Measurements from ENCODE around the gene PRKCA. TPM values are rescaled to one million over a fixed set of nuclear protein-coding genes. Genes with fewer than 3 reads are reported as not detected.

The PRKCA gene
- total and polyA plus RNA-seq, 9 of the 15 experiments (the other 6 are each of a cell fraction or from before 2014, with no cell fraction given), result 3.2 to 33.0 (median 17.8) TPM

- TF ChIP-seq, protein P1, sequence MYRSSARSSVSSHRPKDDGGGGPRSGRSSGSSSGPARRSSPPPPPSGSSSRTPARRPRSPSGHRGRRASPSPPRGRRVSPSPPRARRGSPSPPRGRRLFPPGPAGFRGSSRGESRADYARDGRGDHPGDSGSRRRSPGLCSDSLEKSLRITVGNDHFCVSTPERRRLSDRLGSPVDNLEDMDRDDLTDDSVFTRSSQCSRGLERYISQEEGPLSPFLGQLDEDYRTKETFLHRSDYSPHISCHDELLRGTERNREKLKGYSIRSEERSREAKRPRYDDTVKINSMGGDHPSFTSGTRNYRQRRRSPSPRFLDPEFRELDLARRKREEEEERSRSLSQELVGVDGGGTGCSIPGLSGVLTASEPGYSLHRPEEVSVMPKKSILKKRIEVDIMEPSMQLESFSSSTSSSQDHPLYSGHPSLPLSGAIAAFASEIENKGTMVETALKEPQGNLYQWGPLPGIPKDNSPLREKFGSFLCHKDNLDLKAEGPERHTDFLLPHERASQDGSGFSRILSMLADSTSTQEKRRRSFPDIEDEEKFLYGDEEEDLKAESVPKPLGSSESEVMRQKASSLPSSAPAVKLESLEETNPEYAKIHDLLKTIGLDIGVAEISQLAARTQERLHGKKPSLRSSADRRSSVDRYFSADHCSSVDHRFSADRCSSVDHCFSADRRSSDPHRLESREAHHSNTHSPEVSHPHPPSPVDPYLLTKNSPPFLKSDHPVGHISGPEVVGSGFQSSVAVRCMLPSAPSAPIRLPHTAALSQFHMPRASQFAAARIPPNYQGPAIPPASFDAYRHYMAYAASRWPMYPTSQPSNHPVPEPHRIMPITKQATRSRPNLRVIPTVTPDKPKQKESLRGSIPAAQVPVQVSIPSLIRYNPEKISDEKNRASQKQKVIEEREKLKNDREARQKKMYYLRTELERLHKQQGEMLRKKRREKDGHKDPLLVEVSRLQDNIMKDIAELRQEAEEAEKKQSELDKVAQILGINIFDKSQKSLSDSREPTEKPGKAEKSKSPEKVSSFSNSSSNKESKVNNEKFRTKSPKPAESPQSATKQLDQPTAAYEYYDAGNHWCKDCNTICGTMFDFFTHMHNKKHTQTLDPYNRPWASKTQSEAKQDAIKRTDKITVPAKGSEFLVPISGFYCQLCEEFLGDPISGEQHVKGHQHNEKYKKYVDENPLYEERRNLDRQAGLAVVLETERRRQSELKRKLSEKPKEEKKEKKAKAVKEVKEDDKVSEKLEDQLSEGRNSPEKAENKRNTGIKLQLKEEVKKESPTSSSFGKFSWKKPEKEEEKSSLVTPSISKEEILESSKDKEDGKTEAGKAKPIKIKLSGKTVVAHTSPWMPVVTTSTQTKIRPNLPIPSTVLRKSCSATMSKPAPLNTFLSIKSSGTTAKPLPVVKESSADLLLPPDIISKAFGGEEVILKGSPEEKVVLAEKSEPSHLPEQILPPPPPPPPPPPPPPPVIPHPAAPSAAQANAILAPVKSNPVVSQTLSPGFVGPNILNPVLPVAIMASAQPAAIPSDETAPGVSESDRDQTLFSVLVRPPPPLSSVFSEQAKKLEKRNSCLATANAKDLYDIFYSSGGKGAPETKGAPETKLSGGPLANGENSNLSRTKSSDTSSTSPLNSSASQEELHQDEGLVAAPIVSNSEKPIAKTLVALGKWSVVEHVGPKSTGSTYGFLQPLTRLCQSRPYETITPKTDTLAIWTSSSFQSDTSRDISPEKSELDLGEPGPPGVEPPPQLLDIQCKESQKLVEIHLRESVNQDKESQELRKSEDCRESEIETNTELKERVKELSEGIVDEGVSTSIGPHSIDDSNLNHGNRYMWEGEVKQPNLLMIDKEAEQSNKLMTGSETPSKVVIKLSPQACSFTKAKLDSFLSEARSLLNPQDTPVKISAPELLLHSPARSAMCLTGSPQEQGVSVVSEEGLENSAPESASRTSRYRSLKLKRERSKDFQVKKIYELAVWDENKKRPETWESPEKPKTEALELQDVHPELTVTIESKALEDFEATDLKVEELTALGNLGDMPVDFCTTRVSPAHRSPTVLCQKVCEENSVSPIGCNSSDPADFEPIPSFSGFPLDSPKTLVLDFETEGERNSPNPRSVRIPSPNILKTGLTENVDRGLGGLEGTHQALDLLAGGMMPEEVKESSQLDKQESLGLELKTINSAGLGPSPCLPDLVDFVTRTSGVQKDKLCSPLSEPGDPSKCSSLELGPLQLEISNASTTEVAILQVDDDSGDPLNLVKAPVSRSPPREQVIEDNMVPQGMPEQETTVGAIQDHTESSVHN (IDR thresholded peaks at IDR 0.05; ENCODE audit: borderline replicate concordance in 1 of 2, low read depth in 1 of 2), result no peak
- TF ChIP-seq TAF7 (tag; IDR thresholded peaks at IDR 0.05), result no peak
- no peak for TF ChIP-seq HNRNPLL (IDR thresholded peaks at IDR 0.05; ENCODE audit: low read depth, low read length, poor library complexity, severe bottlenecking)
- TF ChIP-seq KAT7 (CRISPR knock-in tag; IDR thresholded peaks at IDR 0.05; ENCODE audit: borderline replicate concordance), result no peak
- TF ChIP-seq ZNF384 (IDR thresholded peaks at IDR 0.05; ENCODE audit: low read depth, low read length), result no peak
- no peak for TF ChIP-seq TBP (optimal IDR thresholded peaks at IDR 0.05; ENCODE audit: low read depth, low read length)
- TF ChIP-seq ZBTB1 (CRISPR knock-in tag; IDR thresholded peaks at IDR 0.05; ENCODE audit: borderline replicate concordance, low read depth), result no peak
These were observed 173.6 kb downstream of the PRKCA start (continued) for GRCh38 chr17:66476014-66476413.

Data from K562 (cell line).